ENCODE measurements around the gene OAS3.
A peak's percentile ranks its signal among the peaks of the same experiment; 100 is the strongest.

The OAS3 gene

GRCh38 chr12:112998987-112999767 is 60.9 kb downstream of the OAS3 start:
- no peak for TF ChIP-seq CTCF (conservative IDR thresholded peaks at IDR 0.05; ENCODE audit: low read depth, low read length)
- Histone ChIP-seq H3K4me2 (no peak overlapping the region), H4K20me1 (ENCODE audit: insufficient read depth) (no peaks in the 10 kb centered on the region), H3K27ac (no peak overlapping the region), H3K36me3 (ENCODE audit: insufficient read depth) (no peaks in the 10 kb centered on the region), H3K4me3 (IDR thresholded peaks at IDR 0.05; ENCODE audit: insufficient read depth, low read depth, low read length) (no peak overlapping the region), H3K4me1 (ENCODE audit: low read depth, poor library complexity, severe bottlenecking) (peaks cover 9% of the 10 kb centered on the region), H2AFZ (ENCODE audit: low read depth) (no peak overlapping the region), H3K9ac (no peak overlapping the region), H3K79me2 (ENCODE audit: insufficient read depth, low read depth) (no peaks in the 10 kb centered on the region), H3K27me3 (ENCODE audit: insufficient read depth, low read depth) (no peaks in the 10 kb centered on the region)

- Histone ChIP-seq H3K9ac (no peak overlapping the region), H3K27ac (no peak overlapping the region), H3K4me1 (ENCODE audit: low read depth, poor library complexity, severe bottlenecking) (peaks cover 9% of the 10 kb centered on the region), H4K20me1 (ENCODE audit: insufficient read depth) (no peaks in the 10 kb centered on the region), H3K27me3 (ENCODE audit: insufficient read depth, low read depth) (no peaks in the 10 kb centered on the region), H3K4me3 (IDR thresholded peaks at IDR 0.05; ENCODE audit: insufficient read depth, low read depth, low read length) (no peak overlapping the region), H2AFZ (ENCODE audit: low read depth) (no peak overlapping the region), H3K36me3 (ENCODE audit: insufficient read depth) (no peaks in the 10 kb centered on the region), H3K4me2 (no peak overlapping the region), H3K79me2 (ENCODE audit: insufficient read depth, low read depth) (no peaks in the 10 kb centered on the region)
- no peak for TF ChIP-seq CTCF (conservative IDR thresholded peaks at IDR 0.05; ENCODE audit: low read depth, low read length)
These were observed 62.2 kb downstream of the OAS3 start for GRCh38 chr12:113000433-113000832.

- Histone ChIP-seq H2AFZ (ENCODE audit: low read depth) (no peak overlapping the region), H3K36me3 (ENCODE audit: insufficient read depth) (no peaks in the 10 kb centered on the region)
These were observed 63.9 kb downstream of the OAS3 start for GRCh38 chr12:113002155-113002554.

GRCh38 chr12:113002676-113003075 is 64.4 kb downstream of the OAS3 start:
- Histone ChIP-seq H3K4me1 (ENCODE audit: low read depth, poor library complexity, severe bottlenecking) (peaks cover 9% of the 10 kb centered on the region), H3K27ac (no peak overlapping the region), H3K4me3 (IDR thresholded peaks at IDR 0.05; ENCODE audit: insufficient read depth, low read depth, low read length) (no peak overlapping the region), H2AFZ (ENCODE audit: low read depth) (no peak overlapping the region), H4K20me1 (ENCODE audit: insufficient read depth) (no peaks in the 10 kb centered on the region), H3K79me2 (ENCODE audit: insufficient read depth, low read depth) (no peaks in the 10 kb centered on the region), H3K27me3 (ENCODE audit: insufficient read depth, low read depth) (no peaks in the 10 kb centered on the region), H3K4me2 (no peak overlapping the region), H3K9ac (no peak overlapping the region), H3K36me3 (ENCODE audit: insufficient read depth) (no peaks in the 10 kb centered on the region)
- TF ChIP-seq CTCF (conservative IDR thresholded peaks at IDR 0.05; ENCODE audit: low read depth, low read length): no peak

More at GRCh38 chr12:113002155-113002554, 63.9 kb downstream of the OAS3 start:
- Histone ChIP-seq H3K4me1 (ENCODE audit: low read depth, poor library complexity, severe bottlenecking) (peaks cover 9% of the 10 kb centered on the region), H3K4me2 (no peak overlapping the region), H3K9ac (no peak overlapping the region), H3K79me2 (ENCODE audit: insufficient read depth, low read depth) (no peaks in the 10 kb centered on the region), H3K4me3 (IDR thresholded peaks at IDR 0.05; ENCODE audit: insufficient read depth, low read depth, low read length) (no peak overlapping the region), H3K27me3 (ENCODE audit: insufficient read depth, low read depth) (no peaks in the 10 kb centered on the region), H4K20me1 (ENCODE audit: insufficient read depth) (no peaks in the 10 kb centered on the region), H3K27ac (no peak overlapping the region)
- 0 out of 2 replicates have a peak, but pooled peaks have one; percentile 10 for TF ChIP-seq CTCF (conservative IDR thresholded peaks at IDR 0.05; ENCODE audit: low read depth, low read length)

All from KMS-11 (cell line).